Lung (tissue), 12 donors: Measurements from ENCODE around the gene KIAA0825. TPM values are rescaled to one million over a fixed set of nuclear protein-coding genes. Genes with fewer than 3 reads are reported as not detected.
"Not testable (repeated sequence)": the region's sequence is repeated elsewhere in the genome, so short reads cannot be mapped to it uniquely, and the experiment has no call there.

Experiments used
- ATAC-seq: fragments of 200-7000 bp; cut with Tn5 transposase; one replicate; pipeline ENCODE4 v1.9.1; 2020; ENCODE audit warnings: moderate number of reproducible peaks; ENCODE audit not compliant: insufficient read depth, low FRiP score
- DNase-seq, 3 donors: peaks; one replicate each; pipeline ENCODE4 v3.0.0-alpha.2; 2013 to 2017
- H3K27ac ChIP-seq, 2 donors: one replicate each; pipeline ENCODE4 v1.5.1; 2013; ENCODE audit warnings: mild to moderate bottlenecking in 2 of 2, moderate library complexity in 2 of 2, control low read depth in 1 of 2, inconsistent platforms in 1 of 2, low read depth in 1 of 2, low read length in 1 of 2
- H3K27me3 ChIP-seq, 3 donors: one replicate each; pipeline ENCODE4 v1.5.1; 2013; ENCODE audit warnings: low read length in 2 of 3; ENCODE audit not compliant: control insufficient read depth in 3 of 3, insufficient read depth in 3 of 3
- H3K36me3 ChIP-seq, 4 donors: one replicate each; pipeline ENCODE4 v1.5.1; 2013; ENCODE audit warnings: low read length in 4 of 4, mild to moderate bottlenecking in 1 of 4, moderate library complexity in 1 of 4; ENCODE audit not compliant: control insufficient read depth in 4 of 4, insufficient read depth in 4 of 4
- H3K4me1 ChIP-seq, 5 donors: one replicate each; pipeline ENCODE4 v1.5.1; 2013; ENCODE audit warnings: low read length in 5 of 5, mild to moderate bottlenecking in 2 of 5, moderate library complexity in 1 of 5; ENCODE audit not compliant: control insufficient read depth in 5 of 5, insufficient read depth in 5 of 5
- H3K4me3 ChIP-seq: one replicate; pipeline ENCODE4 v1.5.1; 2013; ENCODE audit warnings: mild to moderate bottlenecking, control low read depth, moderate library complexity
- H3K9ac ChIP-seq, 2 donors: one replicate each; pipeline ENCODE4 v1.5.1; 2013; ENCODE audit warnings: low read length in 2 of 2, control low read depth in 1 of 2; ENCODE audit not compliant: insufficient read depth in 1 of 2
- H3K9me3 ChIP-seq, 4 donors: one replicate each; pipeline ENCODE4 v1.5.1; 2013; ENCODE audit warnings: low read length in 3 of 4, mild to moderate bottlenecking in 1 of 4, moderate library complexity in 1 of 4; ENCODE audit not compliant: control insufficient read depth in 4 of 4, insufficient read depth in 3 of 4
- WGBS, 2 donors: extraction: QIAGEN DNeasy Blood & Tissue Kit; methylation state at CpG; one replicate each; pipeline ENCODE4 v1.1.7; 2013; 5-methylcytosine and 5-hydroxymethylcytosine counted together
- polyA plus RNA-seq, 2 donors: library from polyadenylated mRNA; stranded (reverse); fragments of 200-250 nt; gene quantifications; one replicate each; pipeline ENCODE4 v1.2.1, GENCODE V29; 2013
- total RNA-seq, 2 donors: library from RNA; depleted of rRNA in 1 of 2; stranded (reverse); fragments of >200 nt in 1 of 2; gene quantifications; one replicate each; pipeline ENCODE4 v1.2.1, GENCODE V29; 2014 to 2021
- TF ChIP-seq, protein P1 (sequence below): IDR thresholded peaks from 2 replicates; pipeline ENCODE4 v1.5.1; 2012; ENCODE audit warnings: mild to moderate bottlenecking; ENCODE audit errors: control extremely low read depth, extremely low read depth
- donor health status: control.
- donor health status: control.
- donor health status: Bipolar disorder and iron deficiency.
- donor health status: healthy.
- donor health status: DM: yes; HTN: yes; CAD: no.

The KIAA0825 gene
- total and polyA plus RNA-seq, 4 donors = 0.79 to 20.2 (median 3.6) TPM

DNA sequence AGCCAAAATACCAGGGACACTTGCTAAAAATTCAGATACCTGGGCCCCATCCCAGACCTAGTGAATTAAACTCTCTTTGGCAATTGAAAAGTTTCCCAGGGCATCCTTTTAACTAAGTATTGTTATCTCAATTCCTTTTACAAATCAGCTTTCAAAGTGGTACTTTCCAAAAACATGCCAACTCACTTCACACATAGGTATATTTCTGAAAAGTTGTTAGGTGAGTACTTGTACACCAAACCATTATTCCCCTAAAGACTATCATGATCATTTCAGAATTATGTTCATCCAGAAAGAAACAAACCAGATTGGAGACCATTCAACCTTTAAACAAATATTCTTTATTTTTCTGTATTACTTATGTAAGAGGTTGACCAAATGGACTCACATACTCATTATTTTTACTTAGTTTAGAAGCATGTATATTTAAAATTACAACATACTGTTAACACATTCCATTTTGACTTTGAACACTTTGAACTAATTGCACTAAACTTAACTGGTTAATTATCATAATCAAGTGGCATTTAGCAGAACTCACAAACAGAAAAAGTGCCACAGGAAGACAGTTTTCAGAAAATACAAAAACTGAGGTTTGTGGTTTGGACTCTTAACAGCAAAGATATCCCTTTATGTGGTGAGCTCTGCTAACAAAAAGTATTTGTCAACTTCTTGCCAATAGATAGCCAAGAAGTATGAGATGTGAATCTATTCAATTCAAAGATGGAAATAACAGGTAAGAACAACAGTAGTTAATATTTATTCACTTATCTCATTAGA lies 40.7 kb downstream of the KIAA0825 start:
- Histone ChIP-seq H3K27me3 (no peaks in the 10 kb centered on the region), H3K27ac (no peak overlapping the region), H3K9me3 (no peaks in the 10 kb centered on the region), H3K9ac (no peak overlapping the region), H3K36me3 (no peaks in the 10 kb centered on the region), H3K4me3 (no peak overlapping the region), H3K4me1 (no peaks in the 10 kb centered on the region)
- no peak for ATAC-seq
- no peak for DNase-seq
- TF ChIP-seq, protein P1, sequence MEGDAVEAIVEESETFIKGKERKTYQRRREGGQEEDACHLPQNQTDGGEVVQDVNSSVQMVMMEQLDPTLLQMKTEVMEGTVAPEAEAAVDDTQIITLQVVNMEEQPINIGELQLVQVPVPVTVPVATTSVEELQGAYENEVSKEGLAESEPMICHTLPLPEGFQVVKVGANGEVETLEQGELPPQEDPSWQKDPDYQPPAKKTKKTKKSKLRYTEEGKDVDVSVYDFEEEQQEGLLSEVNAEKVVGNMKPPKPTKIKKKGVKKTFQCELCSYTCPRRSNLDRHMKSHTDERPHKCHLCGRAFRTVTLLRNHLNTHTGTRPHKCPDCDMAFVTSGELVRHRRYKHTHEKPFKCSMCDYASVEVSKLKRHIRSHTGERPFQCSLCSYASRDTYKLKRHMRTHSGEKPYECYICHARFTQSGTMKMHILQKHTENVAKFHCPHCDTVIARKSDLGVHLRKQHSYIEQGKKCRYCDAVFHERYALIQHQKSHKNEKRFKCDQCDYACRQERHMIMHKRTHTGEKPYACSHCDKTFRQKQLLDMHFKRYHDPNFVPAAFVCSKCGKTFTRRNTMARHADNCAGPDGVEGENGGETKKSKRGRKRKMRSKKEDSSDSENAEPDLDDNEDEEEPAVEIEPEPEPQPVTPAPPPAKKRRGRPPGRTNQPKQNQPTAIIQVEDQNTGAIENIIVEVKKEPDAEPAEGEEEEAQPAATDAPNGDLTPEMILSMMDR = no peak

DNA sequence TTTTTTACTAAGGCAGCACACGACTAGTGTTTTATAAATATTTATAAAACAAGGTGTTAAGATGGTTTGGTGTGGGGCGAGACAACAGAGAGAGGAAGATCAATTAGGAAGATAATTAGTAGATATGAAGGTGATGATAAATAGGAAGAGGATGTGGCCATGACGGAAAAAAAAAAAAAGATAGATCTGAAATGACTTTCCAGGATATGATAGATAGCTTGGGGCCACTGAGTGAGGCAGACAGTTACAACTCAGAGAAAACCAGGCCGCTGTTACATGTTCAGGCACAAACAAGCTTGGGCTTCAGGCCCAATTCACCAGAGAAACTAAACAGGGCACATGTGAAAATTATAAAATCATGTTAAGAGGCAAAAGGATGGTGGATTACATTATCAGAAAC lies 43.2 kb downstream of the KIAA0825 start:
- WGBS, 2 donors = 67 to 78% methylated on average over 4 of the region's 4 CpGs
- Histone ChIP-seq H3K36me3 (no peaks in the 10 kb centered on the region), H3K9ac (no peak overlapping the region), H3K27me3 (no peaks in the 10 kb centered on the region), H3K27ac (no peak overlapping the region), H3K4me1 (no peaks in the 10 kb centered on the region), H3K4me3 (no peak overlapping the region), H3K9me3 (no peaks in the 10 kb centered on the region)
- DNase-seq (no peak), ATAC-seq (no peak)
- TF ChIP-seq, protein P1 = no peak

DNA sequence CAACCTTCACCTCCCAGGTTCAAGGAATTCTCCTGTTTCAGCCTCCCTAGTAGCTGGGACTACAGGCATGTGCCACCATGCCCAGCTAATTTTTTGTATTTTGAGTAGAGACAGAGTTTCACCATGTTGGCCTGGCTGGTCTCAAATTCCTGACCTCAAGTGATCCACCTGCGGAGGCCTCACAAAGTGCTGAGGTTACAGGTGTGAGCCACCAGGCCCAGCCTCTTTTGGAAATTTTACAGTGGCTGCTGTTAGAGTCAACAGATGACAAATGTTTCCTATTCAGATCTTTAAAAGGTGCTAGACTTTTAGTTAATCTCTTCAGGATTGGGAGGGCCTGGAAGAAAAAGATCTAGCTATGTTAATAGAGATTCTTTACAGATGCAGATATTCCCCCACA lies 45.1 kb downstream of the KIAA0825 start:
- H3K9me3 ChIP-seq, ATAC-seq, DNase-seq, H3K4me3 ChIP-seq, H3K27ac ChIP-seq, H3K4me1 ChIP-seq, H3K27me3 ChIP-seq, H3K9ac ChIP-seq, H3K36me3 ChIP-seq: not testable (repeated sequence)
- 92 to 93% methylated on average over 1 of the region's 1 CpG for WGBS, 2 donors

GRCh38 chr5:94571415-94571814 lies 47.0 kb downstream of the KIAA0825 start:
- Histone ChIP-seq H3K4me3 (no peak overlapping the region), H3K9ac (no peak overlapping the region), H3K27ac (no peak overlapping the region), H3K27me3 (no peaks in the 10 kb centered on the region), H3K4me1 (no peaks in the 10 kb centered on the region), H3K36me3 (no peaks in the 10 kb centered on the region), H3K9me3 (no peaks in the 10 kb centered on the region)
- TF ChIP-seq, protein P1 = no peak
- ATAC-seq (no peak), DNase-seq (no peak)
